VCaP (cell line): ENCODE measurements around the gene SMURF2.
A peak's percentile ranks its signal among the peaks of the same experiment; 100 is the strongest.

Experiments used
- H3K27ac ChIP-seq: fragments of 450-650 bp; 2 replicates; pipeline ENCODE4 v1.5.1; 2017
- TF ChIP-seq, protein P1 (sequence below): fragments of 450-650 bp; conservative IDR thresholded peaks from 2 replicates; pipeline ENCODE4 v1.5.1; 2017; ENCODE audit warnings: mild to moderate bottlenecking, moderate library complexity

Gene SMURF2

DNA sequence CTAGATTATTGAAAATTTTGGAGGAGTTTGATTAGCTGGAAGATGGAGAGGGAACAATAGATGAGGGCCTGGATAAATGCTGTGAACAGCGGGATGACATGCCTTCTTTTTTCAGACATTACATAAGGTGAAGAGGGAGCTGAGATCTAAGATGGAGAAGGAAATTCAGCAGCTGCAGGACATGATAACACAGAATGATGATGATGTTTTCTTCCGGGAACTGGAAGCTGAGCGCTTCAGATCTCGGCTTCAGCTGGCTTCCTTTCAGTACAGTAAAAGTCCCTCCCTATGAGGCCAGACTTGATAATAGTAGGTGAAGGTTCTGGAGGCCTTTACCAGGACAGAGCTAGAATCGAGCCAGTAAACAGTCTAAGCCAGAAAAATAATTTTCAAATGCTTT is 124.6 kb downstream of the SMURF2 start:
- TF ChIP-seq, protein P1, sequence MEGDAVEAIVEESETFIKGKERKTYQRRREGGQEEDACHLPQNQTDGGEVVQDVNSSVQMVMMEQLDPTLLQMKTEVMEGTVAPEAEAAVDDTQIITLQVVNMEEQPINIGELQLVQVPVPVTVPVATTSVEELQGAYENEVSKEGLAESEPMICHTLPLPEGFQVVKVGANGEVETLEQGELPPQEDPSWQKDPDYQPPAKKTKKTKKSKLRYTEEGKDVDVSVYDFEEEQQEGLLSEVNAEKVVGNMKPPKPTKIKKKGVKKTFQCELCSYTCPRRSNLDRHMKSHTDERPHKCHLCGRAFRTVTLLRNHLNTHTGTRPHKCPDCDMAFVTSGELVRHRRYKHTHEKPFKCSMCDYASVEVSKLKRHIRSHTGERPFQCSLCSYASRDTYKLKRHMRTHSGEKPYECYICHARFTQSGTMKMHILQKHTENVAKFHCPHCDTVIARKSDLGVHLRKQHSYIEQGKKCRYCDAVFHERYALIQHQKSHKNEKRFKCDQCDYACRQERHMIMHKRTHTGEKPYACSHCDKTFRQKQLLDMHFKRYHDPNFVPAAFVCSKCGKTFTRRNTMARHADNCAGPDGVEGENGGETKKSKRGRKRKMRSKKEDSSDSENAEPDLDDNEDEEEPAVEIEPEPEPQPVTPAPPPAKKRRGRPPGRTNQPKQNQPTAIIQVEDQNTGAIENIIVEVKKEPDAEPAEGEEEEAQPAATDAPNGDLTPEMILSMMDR: no peak
- H3K27ac ChIP-seq: peak overlapping the region; percentile 85

DNA sequence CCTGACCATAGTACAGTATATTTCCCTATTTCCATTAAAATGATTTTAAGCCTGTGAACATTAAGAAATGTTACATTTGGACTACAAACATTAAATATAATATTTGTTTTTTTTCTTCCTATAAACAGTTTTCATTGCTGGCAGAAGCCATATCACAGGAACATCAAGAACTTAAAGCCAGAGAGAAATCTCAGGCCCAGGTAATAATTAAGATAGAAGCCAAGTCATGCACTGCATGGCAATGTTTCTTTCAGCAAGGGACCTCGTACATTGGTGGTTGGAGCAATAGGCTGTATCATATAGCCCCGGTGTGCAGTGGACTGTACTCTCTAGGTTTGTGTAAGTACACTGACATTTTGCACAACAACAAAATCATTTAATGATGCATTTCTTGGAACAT is 125.2 kb downstream of the SMURF2 start:
- TF ChIP-seq, protein P1: no peak
- H3K27ac ChIP-seq: peak overlapping the region; percentile 85

DNA sequence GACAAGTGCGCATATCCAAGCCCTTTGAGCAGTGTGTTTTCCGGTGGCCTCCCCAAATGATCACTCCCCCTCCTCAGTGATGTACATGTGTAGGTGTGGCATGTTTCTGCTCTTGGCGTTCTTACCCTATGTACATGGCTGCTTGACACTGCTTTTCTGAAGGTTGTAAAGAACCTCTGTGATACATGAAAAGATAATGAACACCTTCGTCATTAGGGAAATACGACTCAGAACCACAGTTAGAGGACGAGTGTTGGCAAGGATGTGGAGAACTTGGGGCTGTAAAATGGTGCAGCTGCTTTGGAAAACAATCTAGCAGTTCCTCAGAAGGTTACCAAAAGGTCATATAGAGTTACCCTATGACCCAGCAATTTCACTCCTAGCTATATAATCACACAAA is 126.8 kb downstream of the SMURF2 start:
- H3K27ac ChIP-seq: peak overlapping the region; percentile 85

DNA sequence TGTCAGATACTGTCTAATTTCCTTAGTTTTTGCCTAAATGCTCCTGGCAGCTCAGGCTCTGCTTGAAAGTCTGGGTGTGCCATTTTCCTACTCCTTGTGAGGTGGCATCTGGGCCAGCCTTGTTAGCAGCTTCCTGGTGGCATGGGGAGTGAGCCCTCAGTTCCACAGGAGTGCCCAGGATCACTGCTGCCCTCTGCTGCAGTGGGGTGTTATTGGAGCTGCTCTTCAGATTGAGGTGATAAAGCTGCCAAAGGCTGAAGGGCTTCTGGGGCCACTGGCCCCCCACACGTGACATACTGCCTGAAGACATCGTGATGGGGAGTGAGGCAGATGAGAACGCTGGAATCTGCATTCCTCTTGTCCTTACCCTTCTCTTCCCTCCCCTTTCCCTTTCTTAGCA is 127.9 kb downstream of the SMURF2 start:
- TF ChIP-seq, protein P1: peak; percentile 17; the same call in 1 of the 2 replicates
- peak overlapping the region; percentile 85 for H3K27ac ChIP-seq

More for the DNA sequence above, 126.8 kb downstream of the SMURF2 start:
- TF ChIP-seq, protein P1: no peak

DNA sequence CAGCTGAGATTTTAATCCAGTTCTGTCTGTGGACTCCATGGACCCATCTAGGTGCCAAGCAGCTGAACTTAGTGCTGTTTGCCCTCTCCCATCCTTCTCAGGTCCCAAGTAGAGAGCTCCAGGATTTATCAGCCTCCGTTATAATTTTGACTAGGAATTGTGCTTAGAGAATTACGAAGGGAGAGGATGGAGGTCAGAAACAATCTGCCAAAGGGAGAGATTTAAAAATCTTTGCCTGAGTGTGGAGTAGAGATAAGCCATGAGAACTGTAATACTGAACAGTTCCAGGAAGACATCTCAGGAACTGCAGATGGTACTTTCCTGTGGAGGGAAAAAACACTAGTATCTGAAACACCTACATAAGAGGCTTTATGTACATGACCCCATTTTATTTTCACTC is 128.3 kb downstream of the SMURF2 start:
- H3K27ac ChIP-seq: peak overlapping the region; percentile 85; the same call in 1 of the 2 replicates
- TF ChIP-seq, protein P1: no peak

DNA sequence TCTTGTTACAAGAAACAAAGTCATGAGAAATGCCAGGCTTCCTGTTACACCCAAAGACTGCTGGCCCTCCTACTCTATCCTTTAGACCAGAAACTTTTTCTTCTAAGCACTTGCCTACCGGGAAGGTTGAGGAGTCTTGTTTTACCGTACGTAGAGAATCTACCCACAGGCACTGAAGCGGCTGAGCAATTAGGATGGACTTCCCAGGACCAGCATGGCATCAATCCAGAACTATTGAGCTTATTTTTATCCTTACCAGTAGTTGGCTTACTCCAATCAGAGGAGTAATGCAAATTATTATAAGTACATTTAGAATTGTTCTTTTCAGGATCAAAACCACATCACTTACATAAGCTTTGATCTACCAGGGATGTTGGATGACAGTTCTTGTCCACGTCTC is 129.7 kb downstream of the SMURF2 start:
- no peak overlapping the region for H3K27ac ChIP-seq

DNA sequence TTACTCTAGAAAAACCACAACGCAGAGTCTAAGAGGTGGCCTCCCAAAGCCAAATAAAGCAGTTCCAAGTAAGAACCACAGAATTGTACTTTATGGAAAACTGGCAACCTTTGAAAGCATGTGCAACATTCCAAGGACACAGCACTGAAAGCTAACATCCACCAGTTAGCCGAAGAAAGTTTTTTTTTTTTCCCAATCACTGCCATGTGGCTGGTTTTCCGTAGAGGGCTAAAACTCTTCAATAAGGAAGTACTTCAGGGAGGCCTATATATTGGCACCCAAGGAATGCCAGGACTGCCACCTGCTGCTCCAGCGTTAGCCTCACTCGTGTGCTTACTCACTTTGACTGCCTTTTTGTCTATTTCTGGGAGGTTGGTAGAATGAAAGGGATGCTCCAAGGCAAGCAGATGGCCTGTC is 130.1 kb downstream of the SMURF2 start:
- TF ChIP-seq, protein P1: no peak
- no peak overlapping the region for H3K27ac ChIP-seq

More for the DNA sequence above, 129.7 kb downstream of the SMURF2 start:
- TF ChIP-seq, protein P1: no peak
